Nephron progenitor cell (in vitro differentiated cells): Measurements from ENCODE around the gene MATCAP1.

Source experiments
- DNase-seq: peaks from one replicate; pipeline ENCODE4 v3.0.0; 2021
- H3K27ac Mint-ChIP-seq: 2 replicates; pipeline ENCODE4 v1.8.0; 2021; ENCODE audit warnings: mild to moderate bottlenecking, moderate library complexity, mixed read lengths
- H3K27me3 Mint-ChIP-seq: 2 replicates; pipeline ENCODE4 v1.8.0; 2021; ENCODE audit warnings: mild to moderate bottlenecking, low read depth, mixed read lengths; ENCODE audit not compliant: poor library complexity
- H3K36me3 Mint-ChIP-seq: 2 replicates; pipeline ENCODE4 v1.8.0; 2021; ENCODE audit warnings: low read depth, mixed read lengths
- H3K4me1 Mint-ChIP-seq: 2 replicates; pipeline ENCODE4 v1.8.0; 2021; ENCODE audit warnings: mixed read lengths
- H3K4me3 Mint-ChIP-seq: 2 replicates; pipeline ENCODE4 v1.8.0; 2021; ENCODE audit warnings: mild to moderate bottlenecking, moderate library complexity, mixed read lengths
- H3K9me3 Mint-ChIP-seq: 2 replicates; pipeline ENCODE4 v1.8.0; 2021; ENCODE audit warnings: mild to moderate bottlenecking, moderate library complexity, mixed read lengths
- CTCF ChIP-seq: fragments of 200-600 bp; sonication (generic); IDR thresholded peaks from 2 replicates; pipeline ENCODE4 v1.5.0; 2021; ENCODE audit warnings: antibody characterized with exemption

The MATCAP1 gene

GRCh38 chr16:67215706-67216105 is 31.9 kb upstream of the MATCAP1 start:
- peaks cover 15% of the 10 kb centered on the region for H3K27me3 Mint-ChIP-seq
- peak overlapping the region; percentile 19 for H3K27ac Mint-ChIP-seq
- H3K9me3 Mint-ChIP-seq: no peaks in the 10 kb centered on the region
- DNase-seq: no peak
- no peaks in the 10 kb centered on the region for H3K36me3 Mint-ChIP-seq
- TF ChIP-seq CTCF: no peak
- H3K4me3 Mint-ChIP-seq: no peak overlapping the region
- no peaks in the 10 kb centered on the region for H3K4me1 Mint-ChIP-seq

DNA sequence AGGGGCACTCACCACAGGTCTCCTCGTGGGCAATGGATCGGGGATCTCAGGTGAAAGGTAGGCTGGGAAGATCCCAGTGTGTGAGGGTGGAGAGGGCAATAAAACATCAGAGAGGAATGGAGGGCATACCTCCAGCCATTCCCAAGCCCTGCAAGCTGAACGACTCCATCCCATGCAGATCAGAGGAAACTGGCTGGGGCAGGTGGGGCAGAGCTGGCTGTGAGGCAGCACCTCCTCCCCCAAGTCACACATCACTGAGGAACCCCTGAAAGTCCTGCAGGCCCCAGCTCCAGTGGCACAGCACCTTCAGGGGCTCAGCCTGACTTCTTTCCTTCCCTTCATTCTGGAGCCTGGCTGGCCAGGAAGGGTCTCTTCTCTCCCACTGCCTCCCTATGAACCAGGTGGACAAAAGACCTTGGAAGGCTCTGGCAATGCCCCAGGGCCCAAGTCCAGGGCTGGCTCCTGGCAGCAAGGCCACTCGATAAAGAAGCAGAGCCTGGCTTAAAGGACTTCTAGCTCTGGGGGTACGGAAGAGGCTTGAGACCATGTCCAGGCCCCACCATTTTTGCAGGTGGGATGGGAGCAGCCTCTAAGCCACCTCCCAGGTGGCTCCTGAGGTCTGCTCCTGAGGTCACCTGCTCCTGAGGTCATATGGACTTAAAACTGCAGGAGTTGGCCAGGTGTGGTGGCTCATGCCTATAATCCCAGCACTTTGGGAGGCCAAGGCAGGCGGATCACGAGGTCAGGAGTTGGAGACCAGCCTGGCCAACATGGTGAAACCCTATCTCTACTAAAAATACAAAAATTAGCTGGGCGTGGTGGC is 29.6 kb upstream of the MATCAP1 start:
- Mint-ChIP-seq H3K9me3 (no peaks in the 10 kb centered on the region), H3K36me3 (no peaks in the 10 kb centered on the region), H3K27ac (no peak overlapping the region), H3K4me1 (no peaks in the 10 kb centered on the region), H3K27me3 (peaks cover 15% of the 10 kb centered on the region), H3K4me3 (no peak overlapping the region)
- DNase-seq: no peak
- TF ChIP-seq CTCF: no peak

GRCh38 chr16:67212766-67213165 is 29.0 kb upstream of the MATCAP1 start:
- no peak for TF ChIP-seq CTCF
- no peaks in the 10 kb centered on the region for H3K4me1 Mint-ChIP-seq
- no peak overlapping the region for H3K27ac Mint-ChIP-seq

GRCh38 chr16:67211674-67212073 is 27.9 kb upstream of the MATCAP1 start:
- no peak for TF ChIP-seq CTCF
- H3K9me3 Mint-ChIP-seq: no peaks in the 10 kb centered on the region
- no peak overlapping the region for H3K4me3 Mint-ChIP-seq
- H3K4me1 Mint-ChIP-seq: no peaks in the 10 kb centered on the region
- H3K36me3 Mint-ChIP-seq: no peaks in the 10 kb centered on the region
- DNase-seq: no peak
- peak overlapping the region; percentile 71 for H3K27ac Mint-ChIP-seq
- peaks cover 15% of the 10 kb centered on the region for H3K27me3 Mint-ChIP-seq

More at GRCh38 chr16:67212766-67213165, 29.0 kb upstream of the MATCAP1 start:
- Mint-ChIP-seq H3K9me3 (no peaks in the 10 kb centered on the region), H3K4me3 (no peak overlapping the region), H3K36me3 (no peaks in the 10 kb centered on the region), H3K27me3 (peaks cover 15% of the 10 kb centered on the region)
- no peak for DNase-seq

GRCh38 chr16:67210069-67210937 is 26.5 kb upstream of the MATCAP1 start:
- peaks cover 10% of the 10 kb centered on the region for H3K27me3 Mint-ChIP-seq
- no peak overlapping the region for H3K4me3 Mint-ChIP-seq
- no peaks in the 10 kb centered on the region for H3K9me3 Mint-ChIP-seq
- DNase-seq: no peak
- H3K4me1 Mint-ChIP-seq: no peaks in the 10 kb centered on the region
- no peaks in the 10 kb centered on the region for H3K36me3 Mint-ChIP-seq
- no peak for TF ChIP-seq CTCF
- no peak overlapping the region for H3K27ac Mint-ChIP-seq
